H9 (cell line): Measurements from ENCODE around the gene DNAH8. TPM values are rescaled to one million over a fixed set of nuclear protein-coding genes. Genes with fewer than 3 reads are reported as not detected.

Experiments used
- DNase-seq: peaks from one replicate; pipeline ENCODE4 v3.0.0-alpha.2; 2017
- H2AFZ ChIP-seq: one replicate; pipeline ENCODE4 v1.6.1; 2013; ENCODE audit warnings: mild to moderate bottlenecking, low read length, control low read depth, moderate library complexity
- H2AK5ac ChIP-seq: 2 replicates; pipeline ENCODE4 v1.6.1; 2013; ENCODE audit warnings: low read length, control low read depth, mixed read lengths; ENCODE audit not compliant: insufficient read length
- H2BK120ac ChIP-seq: one replicate; pipeline ENCODE4 v1.6.1; 2013; ENCODE audit warnings: low read depth, mild to moderate bottlenecking, low read length, control low read depth, inconsistent platforms; ENCODE audit not compliant: poor library complexity, severe bottlenecking
- H2BK12ac ChIP-seq: 2 replicates; pipeline ENCODE4 v1.6.1; 2013; ENCODE audit warnings: low read length, control low read depth, mixed read lengths, low read depth; ENCODE audit not compliant: insufficient read length
- H2BK15ac ChIP-seq: 2 replicates; pipeline ENCODE4 v1.6.1; 2013; ENCODE audit warnings: low read depth, low read length, control low read depth
- H2BK20ac ChIP-seq: one replicate; pipeline ENCODE4 v1.6.1; 2013; ENCODE audit warnings: low read depth, mild to moderate bottlenecking, low read length, control low read depth, inconsistent platforms; ENCODE audit not compliant: poor library complexity, severe bottlenecking
- H2BK5ac ChIP-seq: 2 replicates; pipeline ENCODE4 v1.6.1; 2013; ENCODE audit warnings: low read length, control low read depth, mixed read lengths; ENCODE audit not compliant: insufficient read length
- H3K14ac ChIP-seq: 2 replicates; pipeline ENCODE4 v1.6.1; 2013; ENCODE audit warnings: low read length, control low read depth; ENCODE audit not compliant: insufficient read depth
- H3K18ac ChIP-seq: 2 replicates; pipeline ENCODE4 v1.6.1; 2013; ENCODE audit warnings: low read depth, mild to moderate bottlenecking, mixed read lengths, low read length, control low read depth; ENCODE audit not compliant: insufficient read length
- H3K23ac ChIP-seq: 2 replicates; pipeline ENCODE4 v1.6.1; 2013; ENCODE audit warnings: low read length, control low read depth, mixed read lengths, low read depth; ENCODE audit not compliant: insufficient read length
- H3K23me2 ChIP-seq: 2 replicates; pipeline ENCODE4 v1.6.1; 2013; ENCODE audit warnings: low read depth, mild to moderate bottlenecking, mixed read lengths, low read length, control low read depth; ENCODE audit not compliant: insufficient read length, poor library complexity, severe bottlenecking
- H3K27ac ChIP-seq: 2 replicates; pipeline ENCODE4 v1.5.1; 2013; ENCODE audit warnings: low read length, control low read depth, mixed read lengths, low read depth; ENCODE audit not compliant: insufficient read length
- H3K27me3 ChIP-seq: 2 replicates; pipeline ENCODE4 v1.6.1; 2013; ENCODE audit warnings: low read length, control low read depth, inconsistent platforms; ENCODE audit not compliant: insufficient read depth
- H3K4ac ChIP-seq: 2 replicates; pipeline ENCODE4 v1.6.1; 2013; ENCODE audit warnings: low read depth, mild to moderate bottlenecking, control low read depth, inconsistent platforms, low read length, moderate library complexity
- H3K4me1 ChIP-seq: 2 replicates; pipeline ENCODE4 v1.6.1; 2013; ENCODE audit warnings: low read length, control low read depth, inconsistent platforms; ENCODE audit not compliant: insufficient read depth
- H3K4me2 ChIP-seq: 2 replicates; pipeline ENCODE4 v1.6.1; 2013; ENCODE audit warnings: low read length, control low read depth, mixed read lengths; ENCODE audit not compliant: insufficient read length, insufficient read depth
- H3K56ac ChIP-seq: 2 replicates; pipeline ENCODE4 v1.6.1; 2013; ENCODE audit warnings: low read depth, mild to moderate bottlenecking, mixed read lengths, low read length, control low read depth; ENCODE audit not compliant: insufficient read length
- H3K79me1 ChIP-seq: 2 replicates; pipeline ENCODE4 v1.6.1; 2013; ENCODE audit warnings: low read depth, mild to moderate bottlenecking, moderate library complexity, low read length, control low read depth, inconsistent platforms; ENCODE audit not compliant: insufficient read depth, poor library complexity, severe bottlenecking
- H3K79me2 ChIP-seq: 2 replicates; pipeline ENCODE4 v1.6.1; 2013; ENCODE audit warnings: low read length, control low read depth, inconsistent platforms; ENCODE audit not compliant: insufficient read depth
- H3K9ac ChIP-seq: 2 replicates; pipeline ENCODE4 v1.6.1; 2013; ENCODE audit warnings: low read length, control low read depth, mixed read lengths; ENCODE audit not compliant: insufficient read length; ENCODE audit errors: extremely low read depth
- H3K9me3 ChIP-seq: one replicate; pipeline ENCODE4 v1.6.1; 2013; ENCODE audit warnings: low read depth, low read length, inconsistent platforms; ENCODE audit not compliant: control insufficient read depth
- H3T11ph ChIP-seq: one replicate; pipeline ENCODE4 v1.6.1; 2013; ENCODE audit warnings: mild to moderate bottlenecking, low read length, control low read depth, inconsistent platforms
- H4K20me1 ChIP-seq: one replicate; pipeline ENCODE4 v1.6.1; 2013; ENCODE audit not compliant: control insufficient read depth, insufficient read length, insufficient read depth
- H4K5ac ChIP-seq: 2 replicates; pipeline ENCODE4 v1.6.1; 2013; ENCODE audit warnings: low read depth, mild to moderate bottlenecking, mixed read lengths, low read length, control low read depth; ENCODE audit not compliant: insufficient read length
- H4K8ac ChIP-seq: replicated peaks from 2 replicates; pipeline ENCODE4 v1.6.1; 2013; ENCODE audit warnings: low read length, control low read depth, mixed read lengths, low read depth; ENCODE audit not compliant: insufficient read length
- H4K91ac ChIP-seq: 2 replicates; pipeline ENCODE4 v1.6.1; 2013; ENCODE audit warnings: low read depth, mild to moderate bottlenecking, moderate library complexity, mixed read lengths, low read length, control low read depth; ENCODE audit not compliant: insufficient read length
- H3K27ac Mint-ChIP-seq, 3 experiments: 2 replicates in 2 of 3; 3 replicates in 1 of 3; pipeline ENCODE4 v1.8.0; 2020 to 2021; ENCODE audit warnings: mixed read lengths in 3 of 3, mild to moderate bottlenecking in 1 of 3, moderate library complexity in 1 of 3
- H3K27me3 Mint-ChIP-seq: 2 replicates; pipeline ENCODE4 v1.8.0; 2021; ENCODE audit warnings: low read depth, mild to moderate bottlenecking, moderate library complexity, mixed read lengths
- H3K36me3 Mint-ChIP-seq, 3 experiments: 2 replicates in 2 of 3; 3 replicates in 1 of 3; pipeline ENCODE4 v1.8.0; 2020 to 2021; ENCODE audit warnings: low read depth in 3 of 3, mixed read lengths in 3 of 3; ENCODE audit not compliant: insufficient read depth in 1 of 3
- H3K4me1 Mint-ChIP-seq, 2 experiments: 2 replicates each; pipeline ENCODE4 v1.8.0; 2020; ENCODE audit warnings: mixed read lengths in 2 of 2
- H3K4me3 Mint-ChIP-seq, 2 experiments: 2 replicates in 1 of 2; 3 replicates in 1 of 2; pipeline ENCODE4 v1.8.0; 2020 to 2021; ENCODE audit warnings: mild to moderate bottlenecking in 2 of 2, mixed read lengths in 2 of 2, moderate library complexity in 1 of 2
- H3K9me3 Mint-ChIP-seq, 2 experiments: 2 replicates in 1 of 2; 3 replicates in 1 of 2; pipeline ENCODE4 v1.8.0; 2020; ENCODE audit warnings: mild to moderate bottlenecking in 2 of 2, mixed read lengths in 2 of 2, moderate library complexity in 1 of 2
- CTCF ChIP-seq: fragments of 200-600 bp; sonication (generic); conservative IDR thresholded peaks from 3 replicates; pipeline ENCODE4 v1.8.0; 2021; ENCODE audit warnings: antibody characterized with exemption, mild to moderate bottlenecking
- WGBS: extraction: QIAGEN DNeasy Blood & Tissue Kit; methylation state at CpG from one replicate; pipeline ENCODE4 v1.1.7; 2013; ENCODE audit warnings: missing lambda C conversion rate, low lambda C conversion rate, mixed read lengths; ENCODE audit not compliant: insufficient read length; ENCODE audit errors: extremely low coverage; 5-methylcytosine and 5-hydroxymethylcytosine counted together
- total RNA-seq: library from RNA; stranded (reverse); gene quantifications from 2 replicates; pipeline ENCODE4 v1.2.1, GENCODE V29; 2021

The DNAH8 gene
- total RNA-seq, 1 experiment from 2014 or later = not detected

- no peaks in the 10 kb centered on the region for H3K4me1 ChIP-seq
- no peak overlapping the region for H2BK5ac ChIP-seq
- Mint-ChIP-seq H3K4me1 (no peaks in the 10 kb centered on the region; a peak in 2 of 4 replicates), H3K27me3 (peaks cover 12% of the 10 kb centered on the region), H3K36me3 (no peaks in the 10 kb centered on the region), H3K4me3 (no peak overlapping the region), H3K9me3 (no peaks in the 10 kb centered on the region), H3K27ac (no peak overlapping the region)
- no peak overlapping the region for H3K4ac ChIP-seq
- WGBS = no CpG with 5 or more reads among the region's 4 CpGs
- no peak overlapping the region for H4K91ac ChIP-seq
- H2BK20ac ChIP-seq = no peak overlapping the region
- H3K18ac ChIP-seq = no peak overlapping the region
- H3K4me2 ChIP-seq = no peak overlapping the region
- H3K23ac ChIP-seq = no peak overlapping the region
- no peak overlapping the region for H3K14ac ChIP-seq
- no peak overlapping the region for H2BK120ac ChIP-seq
- H2AK5ac ChIP-seq = no peak overlapping the region
- no peak for TF ChIP-seq CTCF
- no peak overlapping the region for H4K5ac ChIP-seq
- no peak overlapping the region for H3K56ac ChIP-seq
- no peak overlapping the region for H2BK15ac ChIP-seq
- no peak overlapping the region for H3T11ph ChIP-seq
- H3K9me3 ChIP-seq = no peaks in the 10 kb centered on the region
- H4K20me1 ChIP-seq = no peaks in the 10 kb centered on the region
- no peaks in the 10 kb centered on the region for H3K23me2 ChIP-seq
- H4K8ac ChIP-seq = no peak overlapping the region
- no peak overlapping the region for H3K27ac ChIP-seq
- no peak overlapping the region for H2BK12ac ChIP-seq
- H3K9ac ChIP-seq = no peak overlapping the region
- H3K27me3 ChIP-seq = no peaks in the 10 kb centered on the region
- H3K79me1 ChIP-seq = no peaks in the 10 kb centered on the region
- H2AFZ ChIP-seq = no peak overlapping the region
- H3K79me2 ChIP-seq = no peaks in the 10 kb centered on the region
- DNase-seq = no peak
These were observed 302.4 kb downstream of the DNAH8 start for GRCh38 chr6:39017547-39017880.
